Muscle of leg (tissue), 11 donors: ENCODE measurements around the gene CHST15. TPM values are rescaled to one million over a fixed set of nuclear protein-coding genes. Genes with fewer than 3 reads are reported as not detected.
A peak's percentile ranks its signal among the peaks of the same experiment; 100 is the strongest.

Source experiments
- DNase-seq: peaks from one replicate; pipeline ENCODE4 v3.0.0; 2013
- H3K27ac ChIP-seq: one replicate; pipeline ENCODE4 v1.5.1; 2013; ENCODE audit warnings: mild to moderate bottlenecking, low read length, control low read depth
- H3K27me3 ChIP-seq: one replicate; pipeline ENCODE4 v1.6.1; 2013; ENCODE audit warnings: low read length; ENCODE audit not compliant: control insufficient read depth, insufficient read depth
- H3K36me3 ChIP-seq: one replicate; pipeline ENCODE4 v1.6.1; 2013; ENCODE audit warnings: low read length; ENCODE audit not compliant: control insufficient read depth, insufficient read depth
- H3K4me1 ChIP-seq: one replicate; pipeline ENCODE4 v1.6.1; 2013; ENCODE audit warnings: low read length; ENCODE audit not compliant: control insufficient read depth, insufficient read depth
- H3K4me3 ChIP-seq: one replicate; pipeline ENCODE4 v1.5.1; 2013; ENCODE audit warnings: low read length, control low read depth
- H3K9me3 ChIP-seq: replicated peaks from 2 replicates; pipeline ENCODE4 v1.6.1; 2013; ENCODE audit warnings: low read depth, low read length; ENCODE audit not compliant: control insufficient read depth
- WGBS: methylation state at CpG from one replicate; pipeline ENCODE4 v1.1.5; 2013; ENCODE audit warnings: missing lambda C conversion rate; ENCODE audit not compliant: insufficient coverage; 5-methylcytosine and 5-hydroxymethylcytosine counted together
- polyA plus RNA-seq, 8 donors: library from polyadenylated mRNA; unstranded; fragments of 120-200 nt; gene quantifications; one replicate each; pipeline versions ENCODE4 v1.2.1 to v1.2.3, GENCODE V29; 2013; ENCODE audit warnings: inconsistent platforms in 1 of 8, low replicate concordance in 1 of 8; ENCODE audit not compliant: insufficient read length in 8 of 8, insufficient read depth in 1 of 8
- total RNA-seq: library from RNA; stranded (reverse); fragments of 120-200 nt; gene quantifications from one replicate; pipeline ENCODE4 v1.2.4, GENCODE V29; 2013

CHST15 gene
- total and polyA plus RNA-seq, 9 donors = 10.6 to 19.7 (median 16.3) TPM

- Histone ChIP-seq H3K9me3 (no peaks in the 10 kb centered on the region), H3K27me3 (peaks cover 5% of the 10 kb centered on the region), H3K4me1 (peaks cover 17% of the 10 kb centered on the region), H3K4me3 (no peak overlapping the region), H3K36me3 (no peaks in the 10 kb centered on the region), H3K27ac (no peak overlapping the region)
- DNase-seq = no peak
- WGBS = 86% methylated on average over 20 of the region's 22 CpGs
Observed at GRCh38 chr10:124001391-124002148, 91.8 kb downstream of the CHST15 start.

- Histone ChIP-seq H3K4me3 (no peak overlapping the region), H3K4me1 (peaks cover 10% of the 10 kb centered on the region), H3K9me3 (no peaks in the 10 kb centered on the region), H3K27me3 (peaks cover 2% of the 10 kb centered on the region), H3K36me3 (no peaks in the 10 kb centered on the region), H3K27ac (no peak overlapping the region)
- no peak for DNase-seq
- 82% methylated on average over 6 of the region's 8 CpGs for WGBS
Observed at GRCh38 chr10:124000792-124001201, 92.6 kb downstream of the CHST15 start.

GRCh38 chr10:123999956-124000615 lies 93.3 kb downstream of the CHST15 start:
- no peak overlapping the region for H3K27ac ChIP-seq
- peaks cover 6% of the 10 kb centered on the region for H3K27me3 ChIP-seq
- H3K4me3 ChIP-seq = no peak overlapping the region
- no peaks in the 10 kb centered on the region for H3K36me3 ChIP-seq
- peaks cover 11% of the 10 kb centered on the region for H3K4me1 ChIP-seq
- 94% methylated on average over 9 of the region's 15 CpGs for WGBS
- DNase-seq = no peak
- no peaks in the 10 kb centered on the region for H3K9me3 ChIP-seq

- Histone ChIP-seq H3K9me3 (no peaks in the 10 kb centered on the region), H3K4me1 (peaks cover 19% of the 10 kb centered on the region), H3K4me3 (no peak overlapping the region), H3K27ac (no peak overlapping the region), H3K27me3 (peaks cover 10% of the 10 kb centered on the region), H3K36me3 (no peaks in the 10 kb centered on the region)
- DNase-seq = no peak
- 100% methylated on average over 1 of the region's 5 CpGs for WGBS
Observed at GRCh38 chr10:123999261-123999660, 94.1 kb downstream of the CHST15 start.

- Histone ChIP-seq H3K36me3 (no peaks in the 10 kb centered on the region), H3K4me3 (no peak overlapping the region), H3K27me3 (peaks cover 18% of the 10 kb centered on the region), H3K9me3 (no peaks in the 10 kb centered on the region), H3K4me1 (peaks cover 21% of the 10 kb centered on the region), H3K27ac (no peak overlapping the region)
- no peak for DNase-seq
- WGBS = 95% methylated on average over 6 of the region's 11 CpGs
Observed at GRCh38 chr10:123998197-123999141, 94.9 kb downstream of the CHST15 start.

GRCh38 chr10:123997486-123998196 lies 95.8 kb downstream of the CHST15 start:
- peak; percentile 66 for DNase-seq
- H3K27ac ChIP-seq = no peak overlapping the region
- peaks cover 21% of the 10 kb centered on the region for H3K4me1 ChIP-seq
- WGBS = 67% methylated on average over 6 of the region's 7 CpGs
- H3K36me3 ChIP-seq = no peaks in the 10 kb centered on the region
- H3K4me3 ChIP-seq = no peak overlapping the region
- no peaks in the 10 kb centered on the region for H3K9me3 ChIP-seq
- peaks cover 21% of the 10 kb centered on the region for H3K27me3 ChIP-seq

GRCh38 chr10:123997013-123997412 lies 96.4 kb downstream of the CHST15 start:
- H3K4me1 ChIP-seq = peaks cover 21% of the 10 kb centered on the region
- no peak for DNase-seq
- H3K27ac ChIP-seq = no peak overlapping the region
- no peaks in the 10 kb centered on the region for H3K36me3 ChIP-seq
- H3K27me3 ChIP-seq = peaks cover 26% of the 10 kb centered on the region
- WGBS = 81% methylated on average over 4 of the region's 6 CpGs
- H3K9me3 ChIP-seq = no peaks in the 10 kb centered on the region
- H3K4me3 ChIP-seq = no peak overlapping the region

- DNase-seq = no peak
- Histone ChIP-seq H3K4me1 (peaks cover 21% of the 10 kb centered on the region), H3K4me3 (no peak overlapping the region), H3K27me3 (peaks cover 31% of the 10 kb centered on the region), H3K36me3 (no peaks in the 10 kb centered on the region), H3K27ac (no peak overlapping the region), H3K9me3 (no peaks in the 10 kb centered on the region)
- WGBS = 70% methylated on average over 4 of the region's 7 CpGs
Observed at GRCh38 chr10:123996302-123996701, 97.1 kb downstream of the CHST15 start.

- H3K36me3 ChIP-seq = no peaks in the 10 kb centered on the region
- no peak overlapping the region for H3K4me3 ChIP-seq
- 6% methylated on average over 26 of the region's 27 CpGs for WGBS
- peak; percentile 60 for DNase-seq
- H3K27ac ChIP-seq = peak overlapping the region; percentile 42
- no peaks in the 10 kb centered on the region for H3K9me3 ChIP-seq
- H3K27me3 ChIP-seq = peaks cover 37% of the 10 kb centered on the region
- peaks cover 21% of the 10 kb centered on the region for H3K4me1 ChIP-seq
Observed at GRCh38 chr10:123995461-123996131, 97.8 kb downstream of the CHST15 start.
